ENCODE data around the gene OR5B2.
"Not testable (repeated sequence)": the region's sequence is repeated elsewhere in the genome, so short reads cannot be mapped to it uniquely, and the experiment has no call there.

Gene OR5B2

GRCh38 chr11:58433638-58434203 lies 5.8 kb upstream of the OR5B2 start:
- no peaks in the 10 kb centered on the region for H3K9me3 ChIP-seq (ENCODE audit: control insufficient read depth in 2 of 2, low read length in 2 of 2)
- no peak overlapping the region for H3K4me3 ChIP-seq (ENCODE audit: low read length in 2 of 2)

GRCh38 chr11:58429273-58429672 lies 1.4 kb upstream of the OR5B2 start:
- H3K4me1 ChIP-seq (ENCODE audit: control insufficient read depth in 2 of 2, insufficient read depth in 2 of 2, low read length in 2 of 2): no peaks in the 10 kb centered on the region

More at GRCh38 chr11:58433638-58434203, 5.8 kb upstream of the OR5B2 start:
- Histone ChIP-seq H3K27ac (ENCODE audit: low read depth in 2 of 2, low read length in 2 of 2) (no peak overlapping the region), H3K4me1 (ENCODE audit: control insufficient read depth in 2 of 2, insufficient read depth in 2 of 2, low read length in 2 of 2) (no peaks in the 10 kb centered on the region), H3K27me3 (ENCODE audit: control insufficient read depth in 2 of 2, insufficient read depth in 2 of 2, low read length in 2 of 2) (no peaks in the 10 kb centered on the region), H3K9ac (ENCODE audit: low read depth in 1 of 2, low read length in 2 of 2) (no peak overlapping the region), H3K36me3 (ENCODE audit: control insufficient read depth in 2 of 2, insufficient read depth in 2 of 2, low read length in 2 of 2) (no peaks in the 10 kb centered on the region)

GRCh38 chr11:58406774-58407173 lies 21.1 kb downstream of the OR5B2 start, which contains the start of gene OR5B3:
Gene OR5B3 (minus strand): TSS chr11:58406874. CDS start chr11:58403409, 3,465 bp downstream.
- Histone ChIP-seq H3K27me3 (ENCODE audit: control insufficient read depth in 2 of 2, insufficient read depth in 2 of 2, low read length in 2 of 2) (no peaks in the 10 kb centered on the region), H3K27ac (ENCODE audit: low read depth in 2 of 2, low read length in 2 of 2) (no peak within 1 kb of the TSS), H3K4me1 (ENCODE audit: control insufficient read depth in 2 of 2, insufficient read depth in 2 of 2, low read length in 2 of 2) (no peaks in the 10 kb centered on the region), H3K9ac (ENCODE audit: low read depth in 1 of 2, low read length in 2 of 2) (no peak within 1 kb of the TSS), H3K36me3 (ENCODE audit: control insufficient read depth in 2 of 2, insufficient read depth in 2 of 2, low read length in 2 of 2) (no peaks in the 10 kb centered on the region), H3K9me3 (ENCODE audit: control insufficient read depth in 2 of 2, low read length in 2 of 2) (no peaks in the 10 kb centered on the region), H3K4me3 (ENCODE audit: low read length in 2 of 2) (no peak within 1 kb of the TSS)

More at GRCh38 chr11:58429273-58429672, 1.4 kb upstream of the OR5B2 start:
- H3K27me3 ChIP-seq (ENCODE audit: control insufficient read depth in 2 of 2, insufficient read depth in 2 of 2, low read length in 2 of 2): no peaks in the 10 kb centered on the region
- H3K4me3 ChIP-seq (ENCODE audit: low read length in 2 of 2): no peak overlapping the region
- H3K9ac ChIP-seq (ENCODE audit: low read depth in 1 of 2, low read length in 2 of 2): no peak overlapping the region
- H3K9me3 ChIP-seq (ENCODE audit: control insufficient read depth in 2 of 2, low read length in 2 of 2): no peaks in the 10 kb centered on the region
- no peak overlapping the region for H3K27ac ChIP-seq (ENCODE audit: low read depth in 2 of 2, low read length in 2 of 2)
- no peaks in the 10 kb centered on the region for H3K36me3 ChIP-seq (ENCODE audit: control insufficient read depth in 2 of 2, insufficient read depth in 2 of 2, low read length in 2 of 2)

GRCh38 chr11:58399622-58400021 lies 28.3 kb downstream of the OR5B2 start:
- not testable (repeated sequence) for H3K27me3 ChIP-seq (ENCODE audit: control insufficient read depth in 2 of 2, insufficient read depth in 2 of 2, low read length in 2 of 2); H3K4me3 ChIP-seq (ENCODE audit: low read length in 2 of 2); H3K27ac ChIP-seq (ENCODE audit: low read depth in 2 of 2, low read length in 2 of 2); H3K9me3 ChIP-seq (ENCODE audit: control insufficient read depth in 2 of 2, low read length in 2 of 2); H3K9ac ChIP-seq (ENCODE audit: low read depth in 1 of 2, low read length in 2 of 2); H3K4me1 ChIP-seq (ENCODE audit: control insufficient read depth in 2 of 2, insufficient read depth in 2 of 2, low read length in 2 of 2); H3K36me3 ChIP-seq (ENCODE audit: control insufficient read depth in 2 of 2, insufficient read depth in 2 of 2, low read length in 2 of 2)

- Histone ChIP-seq H3K9ac (ENCODE audit: low read depth in 1 of 2, low read length in 2 of 2) (no peak overlapping the region), H3K27me3 (ENCODE audit: control insufficient read depth in 2 of 2, insufficient read depth in 2 of 2, low read length in 2 of 2) (no peaks in the 10 kb centered on the region), H3K36me3 (ENCODE audit: control insufficient read depth in 2 of 2, insufficient read depth in 2 of 2, low read length in 2 of 2) (no peaks in the 10 kb centered on the region), H3K9me3 (ENCODE audit: control insufficient read depth in 2 of 2, low read length in 2 of 2) (peaks cover 0 to 2% of the 10 kb centered on the region in 2 donors), H3K27ac (ENCODE audit: low read depth in 2 of 2, low read length in 2 of 2) (no peak overlapping the region), H3K4me1 (ENCODE audit: control insufficient read depth in 2 of 2, insufficient read depth in 2 of 2, low read length in 2 of 2) (no peaks in the 10 kb centered on the region), H3K4me3 (ENCODE audit: low read length in 2 of 2) (no peak overlapping the region)
Measured at GRCh38 chr11:58395581-58395980, 32.3 kb downstream of the OR5B2 start.

- Histone ChIP-seq H3K9ac (ENCODE audit: low read depth in 1 of 2, low read length in 2 of 2) (no peak overlapping the region), H3K27me3 (ENCODE audit: control insufficient read depth in 2 of 2, insufficient read depth in 2 of 2, low read length in 2 of 2) (no peaks in the 10 kb centered on the region), H3K9me3 (ENCODE audit: control insufficient read depth in 2 of 2, low read length in 2 of 2) (peaks cover 0 to 2% of the 10 kb centered on the region in 2 donors), H3K27ac (ENCODE audit: low read depth in 2 of 2, low read length in 2 of 2) (no peak overlapping the region), H3K4me1 (ENCODE audit: control insufficient read depth in 2 of 2, insufficient read depth in 2 of 2, low read length in 2 of 2) (no peaks in the 10 kb centered on the region), H3K36me3 (ENCODE audit: control insufficient read depth in 2 of 2, insufficient read depth in 2 of 2, low read length in 2 of 2) (no peaks in the 10 kb centered on the region), H3K4me3 (ENCODE audit: low read length in 2 of 2) (no peak overlapping the region)
Measured at GRCh38 chr11:58394195-58394594, 33.7 kb downstream of the OR5B2 start.

GRCh38 chr11:58392746-58393145 lies 35.2 kb downstream of the OR5B2 start:
- Histone ChIP-seq H3K9ac (ENCODE audit: low read depth in 1 of 2, low read length in 2 of 2) (no peak overlapping the region), H3K4me3 (ENCODE audit: low read length in 2 of 2) (no peak overlapping the region), H3K27me3 (ENCODE audit: control insufficient read depth in 2 of 2, insufficient read depth in 2 of 2, low read length in 2 of 2) (no peaks in the 10 kb centered on the region), H3K9me3 (ENCODE audit: control insufficient read depth in 2 of 2, low read length in 2 of 2) (peaks cover 0 to 2% of the 10 kb centered on the region in 2 donors), H3K27ac (ENCODE audit: low read depth in 2 of 2, low read length in 2 of 2) (no peak overlapping the region), H3K4me1 (ENCODE audit: control insufficient read depth in 2 of 2, insufficient read depth in 2 of 2, low read length in 2 of 2) (no peaks in the 10 kb centered on the region), H3K36me3 (ENCODE audit: control insufficient read depth in 2 of 2, insufficient read depth in 2 of 2, low read length in 2 of 2) (no peaks in the 10 kb centered on the region)

- no peaks in the 10 kb centered on the region for H3K36me3 ChIP-seq (ENCODE audit: control insufficient read depth in 2 of 2, insufficient read depth in 2 of 2, low read length in 2 of 2)
- peaks cover 0 to 2% of the 10 kb centered on the region in 2 donors for H3K9me3 ChIP-seq (ENCODE audit: control insufficient read depth in 2 of 2, low read length in 2 of 2)
- H3K27me3 ChIP-seq (ENCODE audit: control insufficient read depth in 2 of 2, insufficient read depth in 2 of 2, low read length in 2 of 2): no peaks in the 10 kb centered on the region
- H3K9ac ChIP-seq (ENCODE audit: low read depth in 1 of 2, low read length in 2 of 2): no peak overlapping the region
- H3K27ac ChIP-seq (ENCODE audit: low read depth in 2 of 2, low read length in 2 of 2): no peak overlapping the region
- no peak overlapping the region for H3K4me3 ChIP-seq (ENCODE audit: low read length in 2 of 2)
- H3K4me1 ChIP-seq (ENCODE audit: control insufficient read depth in 2 of 2, insufficient read depth in 2 of 2, low read length in 2 of 2): no peaks in the 10 kb centered on the region
Measured at GRCh38 chr11:58391879-58392278, 36.0 kb downstream of the OR5B2 start.

- Histone ChIP-seq H3K27me3 (ENCODE audit: control insufficient read depth in 2 of 2, insufficient read depth in 2 of 2, low read length in 2 of 2) (no peaks in the 10 kb centered on the region), H3K27ac (ENCODE audit: low read depth in 2 of 2, low read length in 2 of 2) (no peak overlapping the region), H3K9ac (ENCODE audit: low read depth in 1 of 2, low read length in 2 of 2) (no peak overlapping the region), H3K36me3 (ENCODE audit: control insufficient read depth in 2 of 2, insufficient read depth in 2 of 2, low read length in 2 of 2) (no peaks in the 10 kb centered on the region), H3K9me3 (ENCODE audit: control insufficient read depth in 2 of 2, low read length in 2 of 2) (peaks cover 0 to 2% of the 10 kb centered on the region in 2 donors), H3K4me3 (ENCODE audit: low read length in 2 of 2) (no peak overlapping the region), H3K4me1 (ENCODE audit: control insufficient read depth in 2 of 2, insufficient read depth in 2 of 2, low read length in 2 of 2) (no peaks in the 10 kb centered on the region)
Measured at GRCh38 chr11:58390551-58391063, 37.3 kb downstream of the OR5B2 start.

Measured in mucosa of rectum (tissue), 2 donors.